ENCODE data around the gene MED12L.

DNA sequence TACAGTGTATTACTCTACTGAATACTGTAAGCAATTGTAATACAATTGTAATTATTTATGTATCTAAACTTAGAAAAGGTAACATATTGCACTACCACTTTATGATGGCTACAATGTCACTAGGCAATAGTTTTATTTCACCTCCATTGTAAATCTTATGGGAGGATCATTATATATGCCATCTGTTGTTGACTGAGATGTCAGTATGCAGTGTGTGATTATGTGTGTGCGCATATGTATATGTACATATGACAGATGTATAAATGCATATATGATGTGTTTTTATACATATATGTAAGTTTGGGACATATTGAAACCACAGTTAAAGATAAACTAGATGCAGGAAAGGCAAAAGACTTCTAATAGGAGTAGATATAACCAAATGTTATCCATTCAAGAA is 366.9 kb downstream of the MED12L start:
- TF ChIP-seq, protein P1, sequence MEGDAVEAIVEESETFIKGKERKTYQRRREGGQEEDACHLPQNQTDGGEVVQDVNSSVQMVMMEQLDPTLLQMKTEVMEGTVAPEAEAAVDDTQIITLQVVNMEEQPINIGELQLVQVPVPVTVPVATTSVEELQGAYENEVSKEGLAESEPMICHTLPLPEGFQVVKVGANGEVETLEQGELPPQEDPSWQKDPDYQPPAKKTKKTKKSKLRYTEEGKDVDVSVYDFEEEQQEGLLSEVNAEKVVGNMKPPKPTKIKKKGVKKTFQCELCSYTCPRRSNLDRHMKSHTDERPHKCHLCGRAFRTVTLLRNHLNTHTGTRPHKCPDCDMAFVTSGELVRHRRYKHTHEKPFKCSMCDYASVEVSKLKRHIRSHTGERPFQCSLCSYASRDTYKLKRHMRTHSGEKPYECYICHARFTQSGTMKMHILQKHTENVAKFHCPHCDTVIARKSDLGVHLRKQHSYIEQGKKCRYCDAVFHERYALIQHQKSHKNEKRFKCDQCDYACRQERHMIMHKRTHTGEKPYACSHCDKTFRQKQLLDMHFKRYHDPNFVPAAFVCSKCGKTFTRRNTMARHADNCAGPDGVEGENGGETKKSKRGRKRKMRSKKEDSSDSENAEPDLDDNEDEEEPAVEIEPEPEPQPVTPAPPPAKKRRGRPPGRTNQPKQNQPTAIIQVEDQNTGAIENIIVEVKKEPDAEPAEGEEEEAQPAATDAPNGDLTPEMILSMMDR (IDR thresholded peaks at IDR 0.05) = no peak
- no peak for TF ChIP-seq POLR2A (IDR thresholded peaks at IDR 0.05)
